Ascending aorta (tissue), 2 donors: ENCODE results near the gene SLC9C2. TPM values are rescaled to one million over a fixed set of nuclear protein-coding genes. Genes with fewer than 3 reads are reported as not detected.

ENCODE experiments used
- DNase-seq, 2 donors: peaks; one replicate each; pipeline ENCODE4 v3.0.0-alpha.2; 2019; ENCODE audit warnings: low spot score in 2 of 2
- H3K27ac ChIP-seq, 2 donors: fragments of 200-600 bp; sonication (generic); one replicate each; pipeline ENCODE4 v1.5.1; 2016 to 2017; ENCODE audit warnings: mild to moderate bottlenecking in 1 of 2
- H3K27me3 ChIP-seq: fragments of 200-600 bp; sonication (generic); one replicate; pipeline ENCODE4 v1.5.1; 2017
- H3K36me3 ChIP-seq, 2 donors: fragments of 200-600 bp; sonication (generic); one replicate each; pipeline ENCODE4 v1.5.1; 2016
- H3K4me1 ChIP-seq, 2 donors: fragments of 200-600 bp; sonication (generic); one replicate each; pipeline ENCODE4 v1.5.1; 2016 to 2017; ENCODE audit warnings: mild to moderate bottlenecking in 1 of 2
- H3K4me3 ChIP-seq, 2 donors: fragments of 200-600 bp; sonication (generic); one replicate each; pipeline ENCODE4 v1.5.1; 2016 to 2017; ENCODE audit warnings: mild to moderate bottlenecking in 1 of 2
- H3K9me3 ChIP-seq, 2 donors: fragments of 200-600 bp; sonication (generic); one replicate each; pipeline ENCODE4 v1.5.1; 2016
- intact Hi-C: fragments of 100-400 bp; cut with DNase I; formaldehyde crosslinking; loops from one replicate; pipeline ENCODE4 v1.15.1; 2023
- total RNA-seq: library from RNA; depleted of rRNA; stranded (reverse); fragments of >200 nt; gene quantifications from one replicate; pipeline ENCODE4 v1.1.0, GENCODE V29; 2016
- TF ChIP-seq, protein P1 (sequence below), 3 experiments: fragments of 200-600 bp in 2 of 3; fragments of 450-650 bp in 1 of 3; sonication (generic) in 2 of 3; IDR thresholded peaks; one replicate each; pipeline ENCODE4 v1.5.1; 2016 to 2019; ENCODE audit warnings: antibody characterized with exemption in 3 of 3, mild to moderate bottlenecking in 1 of 3, moderate library complexity in 1 of 3

SLC9C2 gene
- total RNA-seq, 1 donor from 2014 or later, result not detected

DNA sequence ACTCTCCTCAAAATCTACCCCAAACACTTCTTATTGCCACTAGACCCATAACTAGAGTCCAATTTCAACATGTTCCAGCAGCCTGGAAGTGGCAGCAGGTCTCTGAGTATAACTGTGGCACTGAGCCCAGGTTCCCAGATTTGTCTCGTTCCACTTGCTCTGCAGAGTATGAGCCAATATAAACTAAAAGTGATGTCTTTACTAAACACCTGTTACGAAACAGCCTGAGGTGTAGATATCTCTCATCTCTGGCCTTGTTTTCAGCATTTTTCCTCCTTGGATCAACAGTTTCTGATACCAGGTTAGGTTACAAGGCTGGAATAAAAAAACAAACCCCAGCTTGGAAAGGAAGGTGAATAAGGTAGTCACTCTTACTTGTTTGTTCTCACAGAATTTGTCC, 150.9 kb downstream of the SLC9C2 start:
- intact Hi-C loops, result no loop called here
- no peaks in the 10 kb centered on the region for H3K9me3 ChIP-seq
- H3K27ac ChIP-seq, result peak overlapping the region in 1 of 2 donors; percentile 30

More for the DNA sequence above, 150.9 kb downstream of the SLC9C2 start:
- Histone ChIP-seq H3K4me3 (no peak overlapping the region), H3K36me3 (no peaks in the 10 kb centered on the region), H3K27me3 (no peaks in the 10 kb centered on the region), H3K4me1 (no peaks in the 10 kb centered on the region)
- no peak for DNase-seq
- TF ChIP-seq, protein P1, sequence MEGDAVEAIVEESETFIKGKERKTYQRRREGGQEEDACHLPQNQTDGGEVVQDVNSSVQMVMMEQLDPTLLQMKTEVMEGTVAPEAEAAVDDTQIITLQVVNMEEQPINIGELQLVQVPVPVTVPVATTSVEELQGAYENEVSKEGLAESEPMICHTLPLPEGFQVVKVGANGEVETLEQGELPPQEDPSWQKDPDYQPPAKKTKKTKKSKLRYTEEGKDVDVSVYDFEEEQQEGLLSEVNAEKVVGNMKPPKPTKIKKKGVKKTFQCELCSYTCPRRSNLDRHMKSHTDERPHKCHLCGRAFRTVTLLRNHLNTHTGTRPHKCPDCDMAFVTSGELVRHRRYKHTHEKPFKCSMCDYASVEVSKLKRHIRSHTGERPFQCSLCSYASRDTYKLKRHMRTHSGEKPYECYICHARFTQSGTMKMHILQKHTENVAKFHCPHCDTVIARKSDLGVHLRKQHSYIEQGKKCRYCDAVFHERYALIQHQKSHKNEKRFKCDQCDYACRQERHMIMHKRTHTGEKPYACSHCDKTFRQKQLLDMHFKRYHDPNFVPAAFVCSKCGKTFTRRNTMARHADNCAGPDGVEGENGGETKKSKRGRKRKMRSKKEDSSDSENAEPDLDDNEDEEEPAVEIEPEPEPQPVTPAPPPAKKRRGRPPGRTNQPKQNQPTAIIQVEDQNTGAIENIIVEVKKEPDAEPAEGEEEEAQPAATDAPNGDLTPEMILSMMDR (IDR thresholded peaks at IDR 0.05), result no peak

Other genes with a start within 250 kb of the SLC9C2 start
- gene PRDX6, start 125.7 kb downstream of the SLC9C2 start, total RNA-seq, result 163 TPM
- not detected for gene TEX50, start 32.3 kb upstream of the SLC9C2 start, total RNA-seq
- gene ANKRD45, start 66.8 kb upstream of the SLC9C2 start, total RNA-seq, result not detected
- gene KLHL20, start 111.9 kb upstream of the SLC9C2 start, total RNA-seq, result 15.5 TPM
- 12.1 TPM for gene DARS2, start 221.6 kb upstream of the SLC9C2 start, total RNA-seq
- gene CENPL, start 221.8 kb upstream of the SLC9C2 start, total RNA-seq, result 0.53 TPM